NCI-H2196 (cell line): Measurements from ENCODE around the gene TIMM8B.
"Not testable (repeated sequence)": the region's sequence is repeated elsewhere in the genome, so short reads cannot be mapped to it uniquely, and the experiment has no call there.

Source experiments
- DNase-seq: peaks from one replicate; lab custom pipeline; 2025; ENCODE audit not compliant: unreplicated experiment; lab: John Stamatoyannopoulos, UW

The TIMM8B gene, protein sequence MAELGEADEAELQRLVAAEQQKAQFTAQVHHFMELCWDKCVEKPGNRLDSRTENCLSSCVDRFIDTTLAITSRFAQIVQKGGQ

GRCh38 chr11:112086422-112087191 is at the start of gene TIMM8B, which contains the start of gene SDHD:
Gene TIMM8B (minus strand): TSS chr11:112086756. CDS start chr11:112086723, 33 bp downstream.
Gene SDHD (plus strand): TSS chr11:112086873. CDS start chr11:112086908, 35 bp downstream.
- DNase-seq: peak; percentile 96

DNA sequence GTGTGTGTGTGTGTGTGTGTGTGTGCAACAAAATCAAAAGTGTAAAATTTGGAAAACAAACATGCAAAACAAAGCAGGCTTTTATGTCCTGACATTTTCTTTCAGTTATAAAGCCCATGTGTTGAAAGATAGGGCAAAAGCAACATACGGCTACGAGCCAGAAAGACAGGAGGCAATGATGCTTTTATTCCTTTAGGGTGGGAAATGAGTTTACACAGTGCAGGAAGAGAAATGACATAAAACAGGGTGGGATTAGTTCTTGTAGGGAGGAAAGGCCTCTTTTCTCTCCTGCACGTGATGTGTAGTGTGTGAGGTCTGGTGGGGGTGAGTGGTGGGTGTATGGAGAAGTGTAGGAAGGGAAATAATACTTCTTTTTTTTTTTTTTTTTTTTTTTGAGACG is 47.9 kb upstream of the TIMM8B start:
- DNase-seq: no peak

GRCh38 chr11:112132737-112133136 is 46.2 kb upstream of the TIMM8B start:
- DNase-seq: no peak

DNA sequence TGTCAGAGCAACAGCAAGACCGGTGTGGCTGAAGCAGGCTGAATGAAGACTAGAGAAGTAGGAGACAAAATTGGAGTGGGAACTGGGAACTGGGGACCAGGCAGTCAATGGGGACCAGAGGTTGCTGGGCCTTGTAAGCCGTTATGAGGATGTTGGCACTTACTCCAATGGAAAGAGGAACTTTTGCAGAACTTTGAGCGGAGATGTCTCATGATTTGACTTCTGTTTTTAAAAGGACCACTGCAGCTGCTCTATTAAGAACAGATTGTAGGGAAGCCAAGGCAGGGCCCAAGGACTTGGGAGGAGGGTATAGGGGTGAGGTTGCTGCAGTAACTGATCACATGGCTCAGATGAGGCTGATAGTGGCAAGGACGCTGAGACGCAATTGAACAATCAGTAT is 43.1 kb upstream of the TIMM8B start:
- DNase-seq: no peak

DNA sequence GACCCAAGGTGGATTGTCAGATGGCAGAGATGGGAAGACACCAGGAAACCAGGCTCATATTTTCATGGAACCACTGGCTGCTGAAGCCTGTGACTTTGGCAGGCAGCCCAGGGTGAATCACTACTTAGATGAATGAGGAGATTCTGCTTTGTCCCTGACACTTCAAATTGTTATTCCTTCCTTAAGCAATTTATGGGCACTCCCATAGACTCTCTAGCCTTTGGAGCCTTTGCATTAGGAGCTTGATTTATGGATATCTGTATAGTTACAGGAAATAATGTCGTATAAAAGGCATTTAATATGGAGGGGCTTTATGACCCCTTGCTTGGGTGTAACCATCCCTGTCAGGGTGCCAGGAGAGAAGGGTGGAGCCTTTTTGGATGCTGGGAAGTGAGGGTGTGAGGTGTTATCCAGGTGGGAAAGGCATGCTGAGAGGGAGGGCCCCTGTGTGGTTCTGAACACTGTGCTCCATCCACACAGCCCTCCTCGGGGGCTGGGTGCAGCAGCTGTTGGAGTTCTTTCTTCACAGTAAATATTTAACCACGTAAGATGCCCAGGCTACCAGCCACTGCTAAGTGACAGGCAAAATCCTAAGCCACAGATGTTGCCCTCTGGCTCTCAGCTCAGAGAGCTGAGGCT is 42.0 kb upstream of the TIMM8B start:
- DNase-seq: peak; percentile 84

DNA sequence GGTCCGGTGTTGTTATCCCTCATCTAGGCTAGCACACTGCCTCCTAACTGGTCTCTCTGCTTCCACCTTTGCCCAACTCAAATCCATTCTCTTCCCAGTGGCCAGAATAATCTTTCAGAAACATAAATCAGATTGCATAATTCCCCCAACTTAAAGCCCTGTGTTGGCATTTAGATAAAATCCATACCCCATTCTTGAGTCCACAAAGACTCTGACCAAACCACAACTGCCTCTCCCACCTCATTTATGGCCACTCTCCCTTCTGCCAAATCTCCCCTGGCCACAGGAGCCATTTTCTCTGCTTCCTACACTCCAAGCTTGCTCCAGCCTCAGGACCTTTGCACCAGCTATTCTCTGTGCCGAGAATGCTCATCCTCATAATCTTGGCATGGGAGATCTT is 40.5 kb upstream of the TIMM8B start:
- no peak for DNase-seq

DNA sequence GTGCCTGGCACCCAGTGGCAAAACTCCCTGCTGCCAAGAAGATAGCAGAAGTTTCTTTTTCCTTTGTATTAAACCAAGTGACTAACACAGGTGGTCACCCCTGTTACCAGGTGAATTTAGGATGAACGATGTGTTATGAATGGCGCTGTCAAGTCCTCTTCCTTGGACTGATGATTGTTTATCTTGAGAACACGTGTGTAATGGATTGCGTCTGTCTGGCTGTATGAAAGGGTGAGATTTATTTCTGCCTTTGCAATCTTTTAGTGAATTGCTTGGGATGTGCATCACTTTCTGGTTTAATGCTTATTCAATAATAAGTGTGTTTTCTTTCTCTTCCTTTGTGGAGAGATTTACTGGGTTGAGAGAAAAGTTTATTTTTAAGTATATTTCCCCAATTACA is 36.6 kb upstream of the TIMM8B start:
- no peak for DNase-seq

DNA sequence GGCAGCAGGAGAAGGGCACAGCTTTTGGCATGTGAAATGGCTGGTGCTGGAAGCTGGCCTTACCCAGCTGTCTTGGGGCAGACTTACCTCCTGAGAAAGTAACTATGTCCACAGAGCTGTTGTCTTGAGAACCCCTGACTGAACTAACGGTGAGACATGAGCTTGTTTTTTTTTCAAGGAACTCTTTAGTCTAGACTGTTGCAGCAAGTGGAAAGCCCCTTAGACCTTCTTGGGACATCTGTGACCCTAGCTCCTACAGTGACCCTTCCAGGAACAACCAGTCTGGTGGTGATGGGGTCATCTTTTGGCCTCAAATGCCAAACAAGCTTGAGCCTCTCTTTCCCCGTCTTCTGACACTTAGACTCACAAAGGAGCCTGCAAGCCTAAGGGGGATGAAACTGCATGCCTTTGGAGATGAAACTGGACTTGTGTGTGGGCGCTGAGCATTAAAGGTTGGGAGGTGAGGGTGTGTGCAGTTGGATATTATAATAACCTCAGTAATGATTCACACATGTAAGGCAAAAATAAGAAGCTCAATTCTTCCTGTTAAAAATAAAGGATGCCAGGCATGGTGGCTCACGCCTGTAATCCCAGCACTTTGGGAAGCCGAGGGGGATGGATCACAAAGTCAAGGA is 35.5 kb upstream of the TIMM8B start:
- DNase-seq: no peak

DNA sequence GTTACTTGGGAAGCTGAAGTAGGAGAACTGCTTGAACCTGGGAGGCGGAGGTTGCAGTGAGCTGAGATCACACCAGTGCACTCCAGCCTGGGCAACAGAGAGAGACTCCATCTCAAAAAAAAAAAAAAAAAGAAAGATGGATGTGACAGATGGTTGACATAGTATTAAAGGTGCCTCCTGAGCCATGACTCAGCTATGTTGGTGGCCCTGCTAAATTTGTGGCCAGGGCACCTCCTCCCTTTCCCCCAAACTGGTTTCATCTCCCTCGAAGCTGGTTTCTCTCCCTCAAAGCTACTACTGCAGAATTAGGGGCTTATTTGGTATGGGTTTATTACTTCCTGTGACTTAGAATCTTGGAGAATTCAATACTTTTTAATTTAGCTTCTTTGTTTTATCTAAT is 31.6 kb upstream of the TIMM8B start:
- DNase-seq: no peak

DNA sequence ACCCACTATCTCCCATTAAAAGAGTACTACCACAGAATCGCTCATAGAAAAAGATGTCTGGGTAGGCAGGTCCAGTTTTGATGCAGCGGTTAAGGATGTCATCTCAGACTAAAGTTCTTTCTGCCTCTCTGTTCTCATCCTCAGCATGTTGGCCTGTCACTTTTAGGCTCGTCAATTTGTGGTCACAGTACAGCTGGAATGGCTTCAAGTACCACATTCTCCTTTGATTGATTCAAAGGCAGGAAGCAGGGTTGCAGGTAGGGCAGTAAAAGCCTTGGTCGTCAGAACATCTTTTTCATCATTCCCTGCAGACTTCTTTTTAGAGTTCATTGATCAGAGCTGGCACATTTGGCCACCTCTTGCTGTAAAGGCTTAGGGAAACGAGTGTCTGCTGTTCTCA is 28.8 kb upstream of the TIMM8B start:
- DNase-seq: no peak

GRCh38 chr11:112114460-112114859 is 27.9 kb upstream of the TIMM8B start:
- no peak for DNase-seq

GRCh38 chr11:112113539-112114457 is 27.2 kb upstream of the TIMM8B start:
- DNase-seq: peak; percentile 54

GRCh38 chr11:112106070-112106469 is 19.5 kb upstream of the TIMM8B start:
- no peak for DNase-seq

DNA sequence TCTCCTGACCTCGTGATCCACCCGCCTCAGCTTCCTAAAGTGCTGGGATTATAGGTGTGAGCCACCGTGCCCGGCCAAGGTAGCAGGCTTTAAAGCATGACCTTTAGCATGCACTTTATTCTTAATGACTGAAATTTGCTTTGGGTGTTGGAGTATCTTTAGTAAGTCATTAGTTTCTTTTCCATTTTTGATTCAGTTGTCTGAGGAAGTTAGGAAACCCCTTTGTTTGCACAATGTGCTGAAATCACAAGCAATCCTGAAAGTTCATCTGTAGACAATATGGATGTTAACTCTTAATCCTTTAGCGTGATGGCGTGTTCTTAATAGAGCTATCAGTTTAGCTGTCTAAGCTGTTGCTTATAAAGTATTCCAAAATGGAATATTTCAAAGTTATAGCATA is 16.9 kb upstream of the TIMM8B start:
- DNase-seq: no peak

DNA sequence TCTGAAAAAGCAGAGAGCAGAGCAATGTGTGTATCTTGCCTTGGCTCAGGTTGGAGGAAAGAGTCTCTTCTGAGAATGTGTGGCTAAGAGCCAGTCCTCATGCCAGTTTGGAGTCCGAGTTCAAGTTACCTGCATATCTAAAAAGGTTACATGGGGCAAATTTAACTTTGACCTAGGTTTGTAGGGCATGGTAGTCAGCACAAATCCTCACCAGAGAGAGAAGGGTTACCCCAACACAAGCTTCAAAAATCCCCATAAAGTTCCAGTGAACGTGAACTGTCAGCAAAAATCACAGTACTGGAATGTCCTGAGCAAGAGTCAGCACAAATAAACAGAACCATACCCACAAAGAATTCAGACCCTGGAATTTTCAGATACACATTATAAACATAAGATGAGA is 13.9 kb upstream of the TIMM8B start:
- no peak for DNase-seq

GRCh38 chr11:112097734-112098528 is 11.4 kb upstream of the TIMM8B start:
- no peak for DNase-seq

DNA sequence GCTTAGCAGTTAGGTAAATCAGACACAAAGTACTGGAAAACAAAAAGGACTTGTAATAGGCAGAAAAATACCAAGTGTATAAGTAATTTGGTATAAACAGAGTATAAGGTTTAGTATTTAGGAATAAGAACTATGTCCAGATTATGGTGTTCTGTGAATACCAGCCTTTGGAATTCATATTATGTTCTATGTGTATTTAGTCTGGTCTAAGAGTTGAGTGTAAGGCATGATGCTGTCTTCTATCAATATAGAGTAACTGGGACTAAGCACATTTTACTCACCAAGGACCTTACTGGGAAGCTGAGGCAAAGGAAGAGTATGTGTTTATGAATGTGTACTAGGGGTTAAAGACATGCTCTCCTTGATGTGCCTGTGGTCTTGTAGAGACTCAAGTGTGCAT is 9.6 kb upstream of the TIMM8B start:
- no peak for DNase-seq

DNA sequence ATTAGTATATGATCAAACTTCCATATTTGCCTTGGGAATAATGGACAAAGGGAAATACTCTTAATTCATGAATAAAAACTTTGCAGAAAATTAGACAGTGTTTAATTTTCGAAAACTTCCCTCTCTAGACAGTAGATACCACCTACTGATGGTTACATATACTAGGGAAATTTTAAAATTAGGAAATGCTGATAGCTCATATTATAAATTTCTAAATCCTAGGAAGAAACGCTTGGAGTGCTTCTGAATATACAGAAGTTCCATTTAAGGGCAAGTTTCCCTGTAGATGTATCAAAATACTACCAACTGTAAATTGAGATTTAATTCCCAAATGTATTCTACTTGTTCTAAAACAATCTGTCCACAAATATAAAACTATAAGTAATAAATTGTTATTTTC is 8.7 kb upstream of the TIMM8B start:
- DNase-seq: not testable (repeated sequence)

GRCh38 chr11:112087212-112087611 is 656 bp upstream of the TIMM8B start:
- no peak for DNase-seq

- no peak for DNase-seq
Measured at GRCh38 chr11:112085822-112086421, 634 bp downstream of the TIMM8B start.
